IPS DF 6.9 (cell line): Measurements from ENCODE around the gene OTOGL.

Source experiments
- DNase-seq: peaks from one replicate; pipeline ENCODE4 v3.0.0-alpha.2; 2013; ENCODE audit warnings: low read depth, low spot score
- H3K27ac ChIP-seq: one replicate; pipeline ENCODE4 v1.5.1; 2013; ENCODE audit warnings: low read length, control low read depth
- H3K27me3 ChIP-seq: 2 replicates; pipeline ENCODE4 v1.6.1; 2013; ENCODE audit warnings: mild to moderate bottlenecking, low read length; ENCODE audit not compliant: control insufficient read depth, insufficient read depth
- H3K36me3 ChIP-seq: 2 replicates; pipeline ENCODE4 v1.6.1; 2013; ENCODE audit warnings: low read length; ENCODE audit not compliant: control insufficient read depth, insufficient read depth
- H3K4me1 ChIP-seq: 2 replicates; pipeline ENCODE4 v1.6.1; 2013; ENCODE audit warnings: low read length; ENCODE audit not compliant: control insufficient read depth, insufficient read depth
- H3K4me3 ChIP-seq: 2 replicates; pipeline ENCODE4 v1.5.1; 2013; ENCODE audit warnings: mild to moderate bottlenecking, low read length
- H3K9me3 ChIP-seq: 2 replicates; pipeline ENCODE4 v1.6.1; 2013; ENCODE audit warnings: low read length, inconsistent platforms; ENCODE audit not compliant: control insufficient read depth, insufficient read depth
- WGBS: extraction: QIAGEN DNeasy Blood & Tissue Kit; methylation state at CpG from one replicate; pipeline ENCODE4 v1.1.7; 2013; ENCODE audit warnings: mixed read lengths, missing lambda C conversion rate; ENCODE audit not compliant: insufficient read length, insufficient coverage; 5-methylcytosine and 5-hydroxymethylcytosine counted together

Gene OTOGL

DNA sequence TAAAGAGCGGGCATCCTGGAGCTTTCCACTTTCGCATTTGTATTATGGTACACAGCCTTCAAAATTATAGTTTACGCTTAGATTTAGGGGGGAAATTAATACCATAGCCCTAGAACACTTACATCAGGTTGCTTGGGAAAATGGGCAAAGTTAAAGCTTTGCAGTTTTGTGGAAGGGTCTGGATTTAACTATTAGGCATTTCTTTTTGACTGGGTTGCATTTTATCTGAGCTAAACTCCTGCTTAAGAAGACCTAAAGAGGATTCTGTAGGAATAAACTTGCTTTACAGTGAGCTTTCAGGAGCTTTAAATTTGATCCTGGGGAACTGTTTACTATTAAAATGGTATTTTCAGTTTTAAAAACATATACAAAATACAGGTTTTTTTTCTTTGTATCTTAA is 301.9 kb downstream of the OTOGL start:
- Histone ChIP-seq H3K27ac (no peak overlapping the region), H3K4me3 (no peak overlapping the region), H3K27me3 (no peaks in the 10 kb centered on the region), H3K36me3 (no peaks in the 10 kb centered on the region), H3K9me3 (no peaks in the 10 kb centered on the region), H3K4me1 (peaks cover 1% of the 10 kb centered on the region; the same call in 1 of the 2 replicates)
- WGBS: no CpG with 5 or more reads among the region's 3 CpGs
- no peak for DNase-seq

DNA sequence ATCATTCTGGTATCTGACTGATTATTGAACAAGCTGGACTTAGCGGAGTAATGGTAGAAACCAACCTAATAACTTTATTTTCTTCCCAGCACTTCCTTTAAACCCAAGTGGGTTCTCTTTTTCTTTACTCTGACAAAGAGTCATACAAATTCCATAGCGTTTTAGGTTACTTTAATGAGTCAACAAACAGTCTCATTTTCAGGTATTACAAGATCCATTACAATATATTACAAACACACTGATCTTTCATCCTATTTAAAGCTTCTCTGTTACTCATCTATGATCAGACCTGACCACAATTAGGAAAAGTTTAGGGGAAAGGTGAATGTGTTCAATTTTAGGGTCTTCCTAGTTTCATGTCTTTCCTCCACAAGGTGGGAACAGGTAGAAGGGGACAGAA is 305.3 kb downstream of the OTOGL start:
- H3K36me3 ChIP-seq: no peaks in the 10 kb centered on the region
- no peaks in the 10 kb centered on the region for H3K27me3 ChIP-seq
- no peak for DNase-seq
- no peak overlapping the region for H3K27ac ChIP-seq
- no peaks in the 10 kb centered on the region for H3K9me3 ChIP-seq
- no CpG with 5 or more reads among the region's 2 CpGs for whole genome bisulfite sequencing
- peaks cover 1% of the 10 kb centered on the region; the same call in 1 of the 2 replicates for H3K4me1 ChIP-seq
- no peak overlapping the region for H3K4me3 ChIP-seq

DNA sequence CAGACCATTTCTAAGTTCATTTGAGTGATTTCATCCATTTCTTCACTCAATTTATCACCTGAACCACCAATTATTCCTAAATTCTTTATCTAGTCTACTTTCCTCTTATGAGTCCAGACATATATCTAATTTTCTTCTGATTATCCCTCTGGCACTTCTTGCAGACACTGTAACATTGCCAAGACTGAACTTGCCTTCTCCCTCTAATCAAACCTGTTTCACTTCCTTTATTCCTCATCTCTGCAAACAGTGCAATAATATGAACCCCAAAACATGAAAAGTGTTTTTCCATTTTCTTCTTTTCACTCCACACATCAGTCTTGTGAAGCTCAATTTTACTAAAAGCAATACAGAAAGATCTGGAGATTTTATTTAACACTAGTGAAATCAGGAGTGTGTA is 306.9 kb downstream of the OTOGL start:
- Histone ChIP-seq H3K4me3 (no peak overlapping the region), H3K27me3 (no peaks in the 10 kb centered on the region), H3K4me1 (no peaks in the 10 kb centered on the region), H3K27ac (no peak overlapping the region), H3K36me3 (no peaks in the 10 kb centered on the region), H3K9me3 (no peaks in the 10 kb centered on the region)
- no peak for DNase-seq

DNA sequence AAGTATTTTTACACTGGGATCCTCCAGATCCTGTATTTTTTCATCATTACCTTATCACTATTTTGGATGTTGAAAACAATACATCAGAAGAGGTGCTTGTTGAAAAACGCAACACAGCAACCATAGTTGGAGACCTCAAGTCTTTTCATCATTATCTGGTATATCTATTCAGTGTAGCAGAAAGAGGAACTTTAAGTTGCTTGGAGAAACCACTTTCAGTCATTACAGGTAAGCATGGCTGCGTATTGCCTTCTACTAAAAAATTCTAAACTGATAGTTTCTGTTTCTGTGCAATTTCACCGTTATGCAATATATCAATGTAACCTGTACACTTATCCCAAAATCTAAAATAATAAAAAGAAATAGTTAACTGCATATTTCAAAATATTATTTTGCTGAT is 312.4 kb downstream of the OTOGL start:
- H3K9me3 ChIP-seq: no peaks in the 10 kb centered on the region
- no CpG with 5 or more reads among the region's 3 CpGs for WGBS
- no peaks in the 10 kb centered on the region for H3K36me3 ChIP-seq
- no peak for DNase-seq
- H3K27me3 ChIP-seq: no peaks in the 10 kb centered on the region
- H3K4me1 ChIP-seq: no peaks in the 10 kb centered on the region
- H3K27ac ChIP-seq: no peak overlapping the region
- H3K4me3 ChIP-seq: no peak overlapping the region

DNA sequence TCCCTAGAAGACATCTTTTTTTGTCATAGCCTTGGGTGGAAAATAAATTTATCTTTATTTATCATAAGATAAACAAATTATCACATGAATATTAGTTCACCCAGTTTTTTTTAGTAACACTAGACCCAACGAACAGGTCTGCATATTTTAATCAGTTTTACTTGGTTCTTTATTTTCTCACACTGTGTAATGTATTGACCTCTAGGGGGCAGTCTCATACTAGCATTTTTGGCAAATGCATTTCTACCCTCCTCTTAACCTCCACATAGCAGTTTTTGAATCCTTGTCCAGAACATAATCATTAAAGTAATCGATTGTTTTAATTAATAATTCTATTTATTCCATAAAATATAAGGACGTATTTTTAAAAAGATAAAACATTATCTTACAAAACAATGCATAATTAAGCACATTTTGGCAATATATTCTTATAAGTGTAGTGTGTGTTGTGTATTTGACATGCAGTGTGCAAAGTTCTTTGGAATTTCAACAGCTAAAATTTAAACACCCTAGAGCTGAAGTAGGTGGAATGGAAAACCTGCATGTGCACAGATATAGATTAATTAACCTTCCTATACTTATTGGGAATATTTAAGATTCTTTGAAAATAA is 313.1 kb downstream of the OTOGL start:
- no CpG with 5 or more reads among the region's 3 CpGs for WGBS
- no peaks in the 10 kb centered on the region for H3K9me3 ChIP-seq
- peak; percentile 16 for DNase-seq

DNA sequence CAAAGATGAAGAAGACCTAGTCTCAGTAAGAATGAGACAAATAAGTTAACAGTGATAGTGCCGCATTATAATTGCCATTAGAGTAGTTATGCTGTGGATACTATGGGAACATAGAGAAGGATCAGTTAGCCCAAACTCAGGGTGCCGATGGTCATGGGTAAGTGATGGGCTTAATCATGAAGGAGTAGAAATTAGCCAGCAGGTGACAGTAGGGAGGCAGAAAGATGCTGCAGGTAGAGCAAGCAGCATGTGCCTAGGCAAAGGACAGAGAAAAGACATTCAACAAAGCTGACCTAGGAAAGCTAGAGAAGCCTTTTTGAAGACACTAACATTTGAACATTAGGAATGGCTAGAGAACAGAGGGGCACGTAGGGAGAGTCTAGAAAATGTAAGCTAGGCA is 314.1 kb downstream of the OTOGL start:
- H3K36me3 ChIP-seq: no peaks in the 10 kb centered on the region
- no peaks in the 10 kb centered on the region for H3K27me3 ChIP-seq
- no peak overlapping the region for H3K27ac ChIP-seq
- WGBS: no CpG with 5 or more reads among the region's 3 CpGs
- no peak overlapping the region for H3K4me3 ChIP-seq
- peak; percentile 47 for DNase-seq
- H3K9me3 ChIP-seq: no peaks in the 10 kb centered on the region
- H3K4me1 ChIP-seq: no peaks in the 10 kb centered on the region

More for the DNA sequence above, 313.1 kb downstream of the OTOGL start:
- H3K4me1 ChIP-seq: no peaks in the 10 kb centered on the region
- no peak overlapping the region for H3K27ac ChIP-seq
- no peaks in the 10 kb centered on the region for H3K36me3 ChIP-seq
- no peak overlapping the region for H3K4me3 ChIP-seq
- no peaks in the 10 kb centered on the region for H3K27me3 ChIP-seq

DNA sequence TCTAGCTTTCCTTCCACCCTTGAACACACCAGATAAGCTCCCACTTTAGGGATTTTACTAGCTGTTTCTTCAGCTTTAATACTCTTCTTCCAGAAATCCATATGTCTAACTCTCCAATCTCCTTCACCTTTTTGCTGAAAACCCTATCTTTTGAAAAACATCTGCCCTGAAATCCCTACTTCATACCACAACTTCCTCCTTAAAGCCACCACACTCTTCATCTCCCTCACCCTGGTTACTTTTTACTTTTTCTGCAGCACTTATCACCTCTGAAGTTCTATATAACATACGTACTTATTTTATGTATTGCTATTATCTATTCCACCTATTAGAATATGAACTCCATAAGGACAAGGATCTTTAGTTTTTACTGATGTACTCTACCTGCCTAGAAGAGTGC is 316.1 kb downstream of the OTOGL start:
- Histone ChIP-seq H3K4me1 (no peaks in the 10 kb centered on the region), H3K36me3 (no peaks in the 10 kb centered on the region), H3K4me3 (no peak overlapping the region), H3K9me3 (no peaks in the 10 kb centered on the region), H3K27me3 (no peaks in the 10 kb centered on the region), H3K27ac (no peak overlapping the region)
- WGBS: no CpG with 5 or more reads among the region's 1 CpG
- DNase-seq: no peak

DNA sequence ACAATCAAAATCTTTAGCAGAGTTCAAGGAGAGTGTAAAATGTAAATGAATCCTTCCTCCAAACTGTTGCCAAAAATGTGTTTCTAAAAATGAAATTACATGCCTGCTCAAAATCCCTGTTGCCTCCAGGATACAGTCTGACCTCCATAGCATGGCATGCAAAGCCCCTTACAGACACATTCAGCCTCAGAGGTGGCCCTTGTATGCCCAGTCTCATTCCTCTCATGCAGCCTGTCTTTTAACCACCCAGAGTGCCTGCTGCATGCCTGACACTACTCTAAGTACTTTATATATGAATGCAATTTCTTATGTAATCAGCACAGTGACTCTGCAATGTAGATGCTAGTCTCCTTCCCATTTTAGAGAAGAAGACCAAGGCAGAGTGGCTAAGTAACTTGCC is 320.3 kb downstream of the OTOGL start:
- H3K36me3 ChIP-seq: no peaks in the 10 kb centered on the region
- no peak overlapping the region for H3K4me3 ChIP-seq
- no peaks in the 10 kb centered on the region for H3K4me1 ChIP-seq
- no peak for DNase-seq
- no peaks in the 10 kb centered on the region for H3K9me3 ChIP-seq
- H3K27ac ChIP-seq: no peak overlapping the region
- H3K27me3 ChIP-seq: no peaks in the 10 kb centered on the region

DNA sequence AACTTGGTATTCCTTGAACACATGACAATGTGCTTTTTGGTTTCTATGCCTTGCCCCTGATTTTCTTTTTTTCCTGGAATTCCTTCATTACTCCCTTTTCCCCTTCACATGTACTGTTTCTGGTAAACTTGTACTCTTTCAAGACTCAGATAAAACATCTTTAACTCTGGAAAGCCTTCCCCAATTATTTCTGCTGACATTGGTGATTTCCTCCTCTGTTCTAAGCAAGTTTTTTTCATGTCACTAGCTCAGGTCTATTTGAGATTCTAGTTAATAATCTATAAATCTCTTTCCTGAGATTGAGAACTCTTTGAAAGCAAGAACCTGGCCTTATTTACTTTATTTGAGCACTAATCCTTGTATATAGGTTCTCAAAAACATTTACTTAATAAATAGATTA is 320.7 kb downstream of the OTOGL start:
- Histone ChIP-seq H3K4me1 (no peaks in the 10 kb centered on the region), H3K27ac (no peak overlapping the region), H3K27me3 (no peaks in the 10 kb centered on the region), H3K9me3 (no peaks in the 10 kb centered on the region), H3K4me3 (no peak overlapping the region), H3K36me3 (no peaks in the 10 kb centered on the region)
- no peak for DNase-seq

DNA sequence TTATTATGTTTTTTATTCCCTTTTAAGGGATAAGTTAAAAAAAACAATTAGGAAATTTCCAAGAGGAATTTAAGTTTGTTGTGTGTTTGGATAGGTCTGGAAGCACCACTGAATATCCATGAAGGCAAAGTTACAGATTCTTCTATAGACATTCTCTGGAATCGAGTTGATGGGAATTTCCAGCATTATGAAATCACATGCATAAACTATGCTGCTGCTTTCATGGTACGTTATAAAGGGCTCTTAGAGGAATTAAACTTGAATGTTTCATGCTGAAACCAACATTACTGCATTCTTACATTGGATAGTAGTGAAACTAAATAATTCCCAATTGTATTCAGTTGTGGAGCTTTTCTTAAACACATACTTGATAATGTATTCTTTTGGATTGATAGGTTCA is 323.2 kb downstream of the OTOGL start:
- H3K4me1 ChIP-seq: no peaks in the 10 kb centered on the region
- WGBS: no CpG with 5 or more reads among the region's 2 CpGs

More for the DNA sequence above, 323.2 kb downstream of the OTOGL start:
- DNase-seq: no peak
- Histone ChIP-seq H3K27me3 (no peaks in the 10 kb centered on the region), H3K36me3 (no peaks in the 10 kb centered on the region), H3K27ac (no peak overlapping the region), H3K9me3 (no peaks in the 10 kb centered on the region), H3K4me3 (no peak overlapping the region)
